ENCODE data around the gene FAM120B.

- TF ChIP-seq CTCF (IDR thresholded peaks at IDR 0.05 in 2 of 3, conservative IDR thresholded peaks at IDR 0.05 in 1 of 3; ENCODE audit: borderline replicate concordance in 1 of 3, insufficient read depth in 1 of 3, low read depth in 2 of 3, low read length in 2 of 3): no peak
- no peak for TF ChIP-seq CEBPB (IDR thresholded peaks at IDR 0.05; ENCODE audit: low read depth)
- TF ChIP-seq EZH2 (IDR thresholded peaks at IDR 0.05): no peak
- TF ChIP-seq MAX (IDR thresholded peaks at IDR 0.05): no peak
- no peak for TF ChIP-seq JUND (IDR thresholded peaks at IDR 0.05)
- no peak for TF ChIP-seq ZFX (IDR thresholded peaks at IDR 0.05)
- no peak for TF ChIP-seq FOSL1 (IDR thresholded peaks at IDR 0.05; ENCODE audit: low read depth)
- TF ChIP-seq POLR2AphosphoS5 (IDR thresholded peaks at IDR 0.05; ENCODE audit: low read depth, low read length): no peak
- TF ChIP-seq ATF3 (IDR thresholded peaks at IDR 0.05): no peak
- no peak for TF ChIP-seq YY1 (IDR thresholded peaks at IDR 0.05; ENCODE audit: extremely low read depth, insufficient replicate concordance, low read depth, low read length)
- TF ChIP-seq RAD21 (IDR thresholded peaks at IDR 0.05; ENCODE audit: low read depth): no peak
- no peak for TF ChIP-seq REST (IDR thresholded peaks at IDR 0.05; ENCODE audit: low read depth)
- no peak for TF ChIP-seq SP1 (IDR thresholded peaks at IDR 0.05; ENCODE audit: low read depth)
Measured at GRCh38 chr6:170423814-170424603, 117.5 kb downstream of the FAM120B start.

Measured in HCT116 (cell line).